Body of pancreas (tissue), 4 donors: ENCODE data around the gene MYO7B. TPM values are rescaled to one million over a fixed set of nuclear protein-coding genes. Genes with fewer than 3 reads are reported as not detected.

Experiments used
- ATAC-seq: fragments of 150-250 bp; one replicate; pipeline ENCODE4 v1.9.1; 2016
- DNase-seq, 4 donors: peaks; one replicate each; pipeline ENCODE4 v3.0.0-alpha.2; 2019
- H3K27ac ChIP-seq, 4 donors: fragments of 200-600 bp; sonication (generic); 1 replicate in 3 of 4; 2 replicates in 1 of 4; pipeline versions ENCODE4 v1.5.1 to v1.6.1; 2016 to 2019; ENCODE audit warnings: mild to moderate bottlenecking in 1 of 4, mixed read lengths in 1 of 4, moderate library complexity in 1 of 4
- H3K27me3 ChIP-seq, 2 donors: fragments of 200-600 bp; sonication (generic); one replicate each; pipeline ENCODE4 v1.6.0; 2016; ENCODE audit warnings: mild to moderate bottlenecking in 1 of 2
- H3K36me3 ChIP-seq, 2 donors: fragments of 200-600 bp; sonication (generic); replicated peaks in 1 of 2; 2 replicates each; pipeline ENCODE4 v1.5.1; 2016; ENCODE audit warnings: low read depth in 2 of 2; ENCODE audit not compliant: insufficient read depth in 1 of 2
- H3K4me1 ChIP-seq: fragments of 200-600 bp; sonication (generic); one replicate; pipeline ENCODE4 v1.6.0; 2016
- H3K4me3 ChIP-seq, 2 donors: fragments of 200-600 bp; sonication (generic); 1 replicate in 1 of 2; 2 replicates in 1 of 2; pipeline ENCODE4 v1.5.1; 2016 to 2019
- H3K9me3 ChIP-seq, 3 donors: fragments of 200-600 bp; sonication (generic); 1 replicate in 2 of 3; 2 replicates in 1 of 3; pipeline ENCODE4 v1.5.1; 2016
- POLR2A ChIP-seq, 3 donors: fragments of 450-650 bp; IDR thresholded peaks; one replicate each; pipeline ENCODE4 v1.6.1; 2016; ENCODE audit warnings: antibody characterized with exemption in 3 of 3, mild to moderate bottlenecking in 2 of 3
- WGBS, 2 donors: methylation state at CpG; one replicate each; pipeline ENCODE4 v1.1.5; 2017; 5-methylcytosine and 5-hydroxymethylcytosine counted together
- intact Hi-C: fragments of 100-400 bp; cut with DNase I; formaldehyde crosslinking; loops from one replicate; pipeline ENCODE4 v1.15.1; 2023
- total RNA-seq, 2 donors: library from RNA; depleted of rRNA; stranded (reverse); fragments of >200 nt; gene quantifications; one replicate each; pipeline ENCODE4 v1.1.0, GENCODE V29; 2016
- TF ChIP-seq, protein P1 (sequence below), 7 experiments: fragments of 450-650 bp in 4 of 7; fragments of 200-600 bp in 3 of 7; sonication (generic) in 3 of 7; IDR thresholded peaks; one replicate each; pipeline ENCODE4 v1.5.1; 2016 to 2019; ENCODE audit warnings: antibody characterized with exemption in 7 of 7

MYO7B gene
- total RNA-seq, 2 donors from 2014 or later, result 0.33 to 1.8 TPM

DNA sequence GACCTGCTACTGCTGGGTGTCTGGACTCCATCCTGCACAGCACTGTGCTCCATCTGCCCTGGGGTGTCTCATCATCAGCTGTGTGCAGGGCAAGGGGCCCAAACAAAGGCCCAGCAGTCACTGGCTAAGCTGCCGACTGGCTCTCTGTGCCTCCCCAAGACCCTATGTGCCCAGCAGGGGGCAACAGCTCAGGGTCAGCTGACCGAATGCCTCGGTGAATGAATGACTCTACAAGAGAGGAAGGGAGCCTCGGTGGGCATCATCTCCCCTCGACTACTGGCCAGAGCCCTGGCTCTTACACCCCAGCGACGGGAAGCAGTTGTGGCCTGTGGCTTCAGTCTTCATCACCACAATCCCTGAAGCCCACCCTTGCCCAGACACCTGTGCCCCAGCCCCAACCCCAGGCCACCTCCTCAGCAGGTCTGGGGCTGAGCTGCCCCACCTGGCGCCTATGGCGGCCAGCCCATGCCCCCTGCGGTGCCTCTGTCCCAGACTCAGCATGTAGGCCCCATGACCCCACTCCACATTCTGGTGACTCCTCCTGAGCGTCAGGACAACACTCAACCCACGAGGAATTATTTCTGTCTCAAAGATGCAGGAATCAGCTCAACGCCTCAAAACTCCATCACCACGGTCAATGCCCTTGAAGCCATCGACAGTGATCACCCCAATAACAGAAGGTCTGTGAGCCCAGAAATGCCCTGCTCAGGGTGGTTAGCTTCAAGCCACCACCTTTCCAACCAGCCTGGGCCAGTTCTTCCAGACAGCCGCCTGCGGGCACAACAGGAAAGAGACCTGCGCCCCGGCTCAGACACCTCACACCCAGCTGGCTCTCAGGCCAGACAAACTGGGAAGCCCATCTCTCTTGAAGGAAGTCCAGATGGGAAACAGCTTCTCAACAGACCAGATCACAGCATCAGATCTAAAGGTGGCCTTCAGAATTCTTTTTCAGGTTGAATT lies 108.9 kb downstream of the MYO7B start:
- Histone ChIP-seq H3K4me3 (no peak overlapping the region), H3K27me3 (no peaks in the 10 kb centered on the region), H3K36me3 (no peaks in the 10 kb centered on the region), H3K4me1 (peaks cover 3% of the 10 kb centered on the region), H3K27ac (no peak overlapping the region), H3K9me3 (no peaks in the 10 kb centered on the region)
- TF ChIP-seq, protein P1, sequence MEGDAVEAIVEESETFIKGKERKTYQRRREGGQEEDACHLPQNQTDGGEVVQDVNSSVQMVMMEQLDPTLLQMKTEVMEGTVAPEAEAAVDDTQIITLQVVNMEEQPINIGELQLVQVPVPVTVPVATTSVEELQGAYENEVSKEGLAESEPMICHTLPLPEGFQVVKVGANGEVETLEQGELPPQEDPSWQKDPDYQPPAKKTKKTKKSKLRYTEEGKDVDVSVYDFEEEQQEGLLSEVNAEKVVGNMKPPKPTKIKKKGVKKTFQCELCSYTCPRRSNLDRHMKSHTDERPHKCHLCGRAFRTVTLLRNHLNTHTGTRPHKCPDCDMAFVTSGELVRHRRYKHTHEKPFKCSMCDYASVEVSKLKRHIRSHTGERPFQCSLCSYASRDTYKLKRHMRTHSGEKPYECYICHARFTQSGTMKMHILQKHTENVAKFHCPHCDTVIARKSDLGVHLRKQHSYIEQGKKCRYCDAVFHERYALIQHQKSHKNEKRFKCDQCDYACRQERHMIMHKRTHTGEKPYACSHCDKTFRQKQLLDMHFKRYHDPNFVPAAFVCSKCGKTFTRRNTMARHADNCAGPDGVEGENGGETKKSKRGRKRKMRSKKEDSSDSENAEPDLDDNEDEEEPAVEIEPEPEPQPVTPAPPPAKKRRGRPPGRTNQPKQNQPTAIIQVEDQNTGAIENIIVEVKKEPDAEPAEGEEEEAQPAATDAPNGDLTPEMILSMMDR (IDR thresholded peaks at IDR 0.05), result no peak
- TF ChIP-seq POLR2A (IDR thresholded peaks at IDR 0.05), result no peak
- no peak for DNase-seq
- intact Hi-C loops, result no loop called here
- ATAC-seq, result no peak
- 87 to 90% methylated on average over 12 to 19 of the region's 19 CpGs for WGBS, 2 donors

DNA sequence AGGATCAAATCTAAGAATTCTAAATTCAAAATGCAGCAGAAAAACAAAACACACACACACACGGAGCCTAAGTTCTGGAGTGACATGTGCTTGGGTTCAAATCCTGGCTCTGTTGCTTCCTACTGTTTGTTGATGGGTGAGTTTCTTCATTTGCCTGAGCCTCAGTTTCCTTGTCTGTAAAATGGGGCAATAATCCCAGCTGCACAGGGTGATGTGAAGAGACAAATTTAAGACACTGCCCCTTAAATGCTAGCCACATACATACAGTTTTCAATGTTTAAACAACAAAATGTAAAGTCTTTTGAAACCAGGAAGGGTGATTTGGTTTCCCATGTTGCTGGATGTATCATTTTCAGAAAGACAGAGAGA lies 109.5 kb downstream of the MYO7B start:
- ATAC-seq (no peak), DNase-seq (no peak)
- no peak for TF ChIP-seq POLR2A (IDR thresholded peaks at IDR 0.05)
- TF ChIP-seq, protein P1 (IDR thresholded peaks at IDR 0.05), result no peak
- H3K36me3 ChIP-seq, result no peaks in the 10 kb centered on the region
- peaks cover 8% of the 10 kb centered on the region for H3K4me1 ChIP-seq
- 54 to 56% methylated on average over 1 of the region's 1 CpG for WGBS, 2 donors
- H3K27ac ChIP-seq, result no peak overlapping the region
- intact Hi-C loops, result no loop called here
- H3K9me3 ChIP-seq, result no peaks in the 10 kb centered on the region
- H3K4me3 ChIP-seq, result no peak overlapping the region
- no peaks in the 10 kb centered on the region for H3K27me3 ChIP-seq

DNA sequence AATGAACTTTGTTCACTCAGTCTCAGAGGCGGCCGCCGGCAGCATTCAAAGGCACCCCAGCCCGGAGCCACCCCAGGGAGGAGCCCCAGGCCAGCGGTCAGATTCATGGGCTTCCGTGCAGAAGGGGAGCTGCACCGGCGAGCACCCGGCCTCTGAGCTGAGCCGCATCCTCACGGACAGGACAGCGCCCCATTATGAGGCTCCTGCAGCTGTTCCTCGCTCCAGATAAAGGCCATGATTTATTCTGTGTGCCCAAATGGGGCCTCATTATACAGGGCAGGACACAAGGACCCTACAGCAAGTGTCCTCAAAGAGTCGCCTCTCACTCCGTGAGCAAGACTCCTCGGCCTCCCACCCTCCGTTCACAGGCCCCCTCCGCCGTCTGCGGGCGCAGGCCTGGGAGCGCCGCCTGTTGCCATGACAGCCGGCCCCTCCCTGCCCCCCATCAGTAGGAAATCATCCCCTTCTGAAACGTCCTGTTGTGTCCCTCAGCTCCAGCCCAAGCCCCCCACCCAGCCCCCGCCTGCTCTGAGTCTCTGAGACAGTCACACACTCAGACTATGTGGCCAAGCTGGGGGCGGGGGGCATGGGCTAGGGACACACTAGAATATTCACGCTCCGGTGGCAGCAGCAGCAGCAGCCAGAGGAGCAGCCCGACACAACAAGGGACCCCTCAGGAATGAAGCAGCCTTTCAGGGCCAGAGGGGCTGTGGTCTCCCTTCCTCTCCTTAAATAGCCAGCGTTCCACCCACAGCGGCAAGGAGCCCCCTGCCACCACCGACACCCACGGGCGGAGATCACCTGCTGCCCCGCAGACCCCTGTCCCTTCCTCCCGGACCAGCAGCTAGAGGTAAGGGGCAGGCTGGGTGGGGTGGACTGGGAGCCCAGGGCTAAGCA lies 110.2 kb downstream of the MYO7B start, which contains the start of gene GPR17:
GPR17 (plus strand) TSS at position 759 of the 897 bp plus-strand sequence. CDS start 4,583 bp downstream, outside the sequence.
- intact Hi-C loops, result no loop called here
- DNase-seq (no peak), ATAC-seq (no peak)
- no peak within 1 kb of the TSS for H3K27ac ChIP-seq
- TF ChIP-seq, protein P1 (IDR thresholded peaks at IDR 0.05), result no peak
- H3K36me3 ChIP-seq, result no peaks in the 10 kb centered on the region
- no peak within 1 kb of the TSS for H3K4me3 ChIP-seq
- H3K4me1 ChIP-seq, result peaks cover 8% of the 10 kb centered on the region
- H3K27me3 ChIP-seq, result no peaks in the 10 kb centered on the region
- H3K9me3 ChIP-seq, result no peaks in the 10 kb centered on the region
- 59 to 61% methylated on average over 20 to 32 of the region's 37 CpGs for WGBS, 2 donors

DNA sequence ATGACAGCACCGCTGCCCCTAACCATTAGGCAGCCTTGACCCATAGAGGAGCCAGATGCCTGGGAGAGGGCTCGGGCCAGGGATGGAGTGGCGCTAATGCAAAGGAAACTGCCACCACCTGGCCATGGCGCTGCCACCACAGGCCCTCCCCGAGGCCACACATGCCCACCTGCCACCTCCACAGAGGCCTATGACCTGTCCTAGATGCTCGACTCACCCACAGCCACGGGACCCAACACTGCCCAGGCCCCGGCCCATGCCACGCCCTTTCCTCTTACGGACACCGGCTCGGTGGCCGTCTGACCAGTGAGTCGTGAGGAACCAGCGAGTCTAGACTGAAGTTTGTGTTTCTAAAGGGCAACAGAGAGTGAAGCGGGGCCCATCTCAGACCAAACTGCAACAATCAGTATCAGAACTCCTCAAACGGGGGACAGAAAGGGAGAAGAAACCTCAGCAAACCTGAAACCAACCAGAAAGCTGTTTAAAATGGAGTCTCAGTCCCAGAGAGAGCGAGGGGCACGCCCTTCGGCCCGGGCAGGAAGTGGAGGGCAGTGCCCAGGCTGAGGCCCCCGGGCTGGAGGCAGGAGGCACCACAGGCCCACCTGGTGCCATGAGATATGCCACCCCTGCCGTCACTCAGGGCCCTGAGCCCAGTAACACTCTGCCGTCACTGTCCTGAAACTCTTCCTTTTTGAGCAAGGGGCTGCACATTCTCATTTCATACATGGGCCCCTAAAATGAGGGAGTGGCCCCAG lies 111.2 kb downstream of the MYO7B start:
- H3K27ac ChIP-seq, result no peak overlapping the region
- WGBS, 2 donors, result 68 to 77% methylated on average over 19 to 24 of the region's 24 CpGs
- TF ChIP-seq POLR2A (IDR thresholded peaks at IDR 0.05), result no peak
- TF ChIP-seq, protein P1 (IDR thresholded peaks at IDR 0.05), result no peak
- no peak overlapping the region for H3K4me3 ChIP-seq
- no peaks in the 10 kb centered on the region for H3K9me3 ChIP-seq
- no peaks in the 10 kb centered on the region for H3K27me3 ChIP-seq
- DNase-seq (no peak), ATAC-seq (no peak)
- intact Hi-C loops, result no loop called here
- H3K36me3 ChIP-seq, result no peaks in the 10 kb centered on the region
- peaks cover 8% of the 10 kb centered on the region for H3K4me1 ChIP-seq
